Upper lobe of left lung (tissue), 4 donors: Measurements from ENCODE around the gene RTBDN.

Source experiments
- POLR2AphosphoS5 ChIP-seq, 2 donors: sonication (generic); formaldehyde crosslinking; IDR thresholded peaks; one replicate each; pipeline ENCODE4 v1.5.1; 2017; ENCODE audit warnings: antibody characterized with exemption in 2 of 2
- TF ChIP-seq, protein P1 (sequence below), 6 experiments: fragments of 450-650 bp in 4 of 6; fragments of 200-600 bp in 2 of 6; sonication (generic) in 2 of 6; IDR thresholded peaks; one replicate each; pipeline ENCODE4 v1.5.1; 2016 to 2019; ENCODE audit warnings: antibody characterized with exemption in 6 of 6

GRCh38 chr19:12784394-12784870, 49.9 kb downstream of the RTBDN start:
- TF ChIP-seq POLR2AphosphoS5 (IDR thresholded peaks at IDR 0.05), result no peak
- TF ChIP-seq, protein P1, sequence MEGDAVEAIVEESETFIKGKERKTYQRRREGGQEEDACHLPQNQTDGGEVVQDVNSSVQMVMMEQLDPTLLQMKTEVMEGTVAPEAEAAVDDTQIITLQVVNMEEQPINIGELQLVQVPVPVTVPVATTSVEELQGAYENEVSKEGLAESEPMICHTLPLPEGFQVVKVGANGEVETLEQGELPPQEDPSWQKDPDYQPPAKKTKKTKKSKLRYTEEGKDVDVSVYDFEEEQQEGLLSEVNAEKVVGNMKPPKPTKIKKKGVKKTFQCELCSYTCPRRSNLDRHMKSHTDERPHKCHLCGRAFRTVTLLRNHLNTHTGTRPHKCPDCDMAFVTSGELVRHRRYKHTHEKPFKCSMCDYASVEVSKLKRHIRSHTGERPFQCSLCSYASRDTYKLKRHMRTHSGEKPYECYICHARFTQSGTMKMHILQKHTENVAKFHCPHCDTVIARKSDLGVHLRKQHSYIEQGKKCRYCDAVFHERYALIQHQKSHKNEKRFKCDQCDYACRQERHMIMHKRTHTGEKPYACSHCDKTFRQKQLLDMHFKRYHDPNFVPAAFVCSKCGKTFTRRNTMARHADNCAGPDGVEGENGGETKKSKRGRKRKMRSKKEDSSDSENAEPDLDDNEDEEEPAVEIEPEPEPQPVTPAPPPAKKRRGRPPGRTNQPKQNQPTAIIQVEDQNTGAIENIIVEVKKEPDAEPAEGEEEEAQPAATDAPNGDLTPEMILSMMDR (IDR thresholded peaks at IDR 0.05), result no peak
